NCI-H446 (cell line): ENCODE results near the gene GALNT12.
A peak's percentile ranks its signal among the peaks of the same experiment; 100 is the strongest.

ENCODE experiments used
- DNase-seq, 2 experiments: peaks; one replicate each; lab custom pipeline; 2025; lab: John Stamatoyannopoulos, UW

Gene GALNT12

DNA sequence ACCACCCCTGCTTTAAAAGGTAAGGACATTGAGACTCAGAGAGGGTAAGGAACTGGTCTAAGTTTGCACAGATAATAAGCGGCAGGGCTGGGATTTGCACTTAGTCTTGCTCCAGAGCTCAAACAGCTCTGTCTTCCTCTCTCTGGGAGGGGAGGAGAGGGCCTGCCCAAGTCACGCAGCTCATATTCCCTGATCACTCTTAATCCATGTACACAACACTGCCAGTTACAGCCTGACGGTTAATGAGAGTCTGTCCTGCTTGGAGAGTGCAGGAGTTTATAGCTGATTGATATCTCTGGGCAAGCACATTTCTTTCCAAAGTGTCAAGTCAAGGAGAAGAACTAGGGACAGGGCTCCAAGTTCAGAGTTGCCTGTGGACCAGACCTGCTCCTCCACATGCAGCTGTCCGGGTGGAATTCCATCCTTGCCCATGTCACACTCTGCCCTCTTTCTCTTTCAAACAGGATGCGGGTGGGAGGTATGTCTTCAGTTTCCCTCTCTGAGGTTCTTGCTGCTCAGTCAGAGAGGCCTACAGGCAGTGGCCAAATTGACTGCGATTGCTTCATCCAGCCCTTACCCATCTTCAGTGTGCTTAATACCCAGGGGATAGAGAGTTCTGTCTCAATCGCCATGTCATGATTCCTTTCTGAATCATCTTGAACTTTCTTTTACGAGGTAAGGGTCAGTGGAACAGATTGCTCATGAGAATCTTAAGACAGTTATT is 54.5 kb downstream of the GALNT12 start:
- no peak for DNase-seq

DNA sequence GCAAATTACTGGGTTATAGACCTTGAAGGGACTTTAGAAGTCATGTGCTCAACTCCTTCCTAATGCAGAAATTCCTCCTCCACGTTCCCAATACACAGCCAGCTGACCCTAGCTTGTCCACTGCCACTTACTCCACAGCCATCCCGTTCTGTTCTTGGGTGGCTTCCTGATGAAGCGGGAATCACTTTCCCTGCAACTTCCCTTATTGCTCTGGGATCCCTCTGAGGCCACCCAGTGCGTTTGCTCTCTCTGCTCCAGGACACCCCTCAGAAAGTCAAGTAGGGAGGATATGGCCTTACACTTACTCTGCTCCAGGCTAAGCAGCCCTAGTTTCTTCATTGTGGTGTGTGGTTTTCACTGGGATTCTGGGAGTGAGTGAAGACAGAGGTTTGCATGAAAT is 55.5 kb downstream of the GALNT12 start:
- DNase-seq, result no peak

DNA sequence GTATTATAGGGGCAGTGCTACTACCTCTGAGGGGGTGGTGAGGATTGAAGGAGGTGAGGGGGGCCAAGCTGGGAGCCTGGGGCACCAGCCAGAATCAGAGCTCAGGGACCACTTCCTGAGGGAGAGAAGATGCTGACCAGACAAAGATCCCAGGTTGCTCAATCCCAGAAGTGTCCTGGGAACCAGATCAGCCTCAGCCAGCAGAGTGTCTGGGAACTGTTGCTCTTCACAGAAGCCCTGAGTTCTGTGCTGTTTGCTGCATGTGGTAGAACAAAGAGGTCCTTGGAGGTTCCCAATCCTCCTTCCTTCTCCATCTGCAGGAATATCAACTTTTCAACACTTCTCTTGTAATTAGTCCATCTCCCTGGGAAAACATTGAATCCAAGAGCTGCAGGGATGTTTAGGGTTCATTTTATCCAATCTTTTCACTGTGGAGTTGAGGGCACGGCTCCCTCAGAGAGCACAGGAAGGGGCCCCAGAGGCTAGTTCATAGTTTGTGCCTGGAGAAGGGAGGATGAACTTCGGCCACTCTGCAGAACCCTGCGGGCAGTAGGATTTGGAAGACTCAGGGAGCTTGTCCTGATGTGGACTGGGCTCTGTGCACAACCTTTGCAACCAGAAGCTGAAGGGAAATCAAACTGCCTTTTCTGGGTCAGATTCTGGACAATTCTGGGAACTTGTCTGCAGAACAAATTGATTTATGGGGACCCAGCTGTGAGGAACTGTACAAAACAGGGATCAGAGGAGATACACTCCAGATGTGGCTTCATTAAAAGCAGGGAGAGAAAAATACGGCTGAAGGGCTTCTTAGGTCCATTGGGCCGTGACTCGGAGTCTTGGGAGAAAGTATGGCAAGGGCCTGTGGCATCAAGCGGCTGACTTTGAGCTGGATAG is 57.1 kb downstream of the GALNT12 start:
- DNase-seq, result no peak

DNA sequence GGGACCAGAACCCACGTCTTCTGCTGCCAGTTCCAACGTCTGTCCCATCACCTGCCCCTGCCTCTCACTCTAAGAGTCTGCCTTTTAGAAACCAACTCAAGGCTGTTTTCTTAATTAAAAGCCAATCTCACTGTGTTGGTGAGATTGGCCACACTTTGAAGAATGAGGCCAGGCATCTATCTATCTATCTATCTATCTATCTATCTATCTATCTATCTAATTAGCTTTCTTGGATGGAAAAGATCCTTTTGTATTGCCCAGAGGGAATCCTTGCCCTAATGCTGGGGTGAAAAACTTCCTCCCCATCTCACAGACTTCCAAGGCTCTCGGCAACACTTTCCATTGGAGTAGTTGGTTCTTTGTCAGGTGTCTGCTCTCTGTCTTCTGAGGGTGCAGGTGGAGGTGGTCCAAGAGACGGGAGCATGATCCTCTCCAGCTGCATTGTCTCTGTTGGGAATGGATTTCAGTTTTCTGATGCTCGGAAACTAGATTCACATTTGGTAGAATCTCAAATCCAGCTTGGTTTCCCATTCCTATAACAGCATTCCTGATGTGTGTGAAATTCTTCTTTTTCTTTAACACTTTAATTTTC is 57.9 kb downstream of the GALNT12 start:
- DNase-seq, result no peak

DNA sequence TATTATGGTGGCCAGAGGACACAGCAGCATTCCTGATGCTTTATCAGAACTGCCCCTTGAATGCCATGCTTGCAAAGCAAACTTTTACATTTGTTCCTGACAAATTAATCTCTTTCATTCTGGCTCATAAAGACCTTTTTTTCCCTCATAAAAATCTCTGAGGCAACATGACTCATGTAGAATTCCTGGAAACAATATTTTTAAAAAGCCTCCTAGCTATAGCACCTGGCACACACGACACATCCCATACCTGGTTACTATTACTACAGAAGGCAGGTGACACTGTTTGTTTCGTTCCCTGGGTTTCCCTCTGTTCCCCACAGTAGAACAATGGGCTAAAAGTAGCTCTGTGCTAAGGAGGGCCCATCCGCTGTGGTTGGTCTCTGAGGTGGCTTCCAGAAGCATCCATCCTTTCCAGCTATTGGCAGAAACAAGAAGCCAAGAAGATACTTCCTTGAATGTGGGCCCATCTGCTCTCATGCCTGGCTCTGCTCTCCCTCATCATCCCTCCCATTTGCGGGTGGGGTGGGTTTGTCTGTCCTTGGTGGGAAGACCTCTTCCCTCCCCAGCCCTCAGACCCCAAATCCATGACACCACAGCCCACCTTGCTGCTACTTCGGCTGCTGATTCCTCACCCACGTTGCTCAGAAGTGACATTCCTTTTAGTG is 59.1 kb downstream of the GALNT12 start:
- no peak for DNase-seq

DNA sequence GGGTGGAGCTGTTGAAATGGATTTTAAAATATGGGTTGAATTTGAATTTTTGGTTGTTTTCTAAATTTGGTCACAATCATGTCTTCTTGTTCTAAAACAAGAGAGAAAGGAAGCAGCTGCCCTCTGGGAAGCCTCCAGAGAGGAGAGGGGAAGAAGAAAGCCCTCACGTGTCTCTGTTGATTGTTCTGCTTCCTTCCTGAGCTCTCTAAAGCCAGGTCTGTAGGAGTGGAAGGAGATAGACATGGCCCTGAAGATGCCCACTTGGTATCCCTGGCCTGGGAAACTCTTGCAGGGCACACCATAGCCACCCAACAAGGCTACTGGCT is 59.6 kb downstream of the GALNT12 start:
- no peak for DNase-seq

DNA sequence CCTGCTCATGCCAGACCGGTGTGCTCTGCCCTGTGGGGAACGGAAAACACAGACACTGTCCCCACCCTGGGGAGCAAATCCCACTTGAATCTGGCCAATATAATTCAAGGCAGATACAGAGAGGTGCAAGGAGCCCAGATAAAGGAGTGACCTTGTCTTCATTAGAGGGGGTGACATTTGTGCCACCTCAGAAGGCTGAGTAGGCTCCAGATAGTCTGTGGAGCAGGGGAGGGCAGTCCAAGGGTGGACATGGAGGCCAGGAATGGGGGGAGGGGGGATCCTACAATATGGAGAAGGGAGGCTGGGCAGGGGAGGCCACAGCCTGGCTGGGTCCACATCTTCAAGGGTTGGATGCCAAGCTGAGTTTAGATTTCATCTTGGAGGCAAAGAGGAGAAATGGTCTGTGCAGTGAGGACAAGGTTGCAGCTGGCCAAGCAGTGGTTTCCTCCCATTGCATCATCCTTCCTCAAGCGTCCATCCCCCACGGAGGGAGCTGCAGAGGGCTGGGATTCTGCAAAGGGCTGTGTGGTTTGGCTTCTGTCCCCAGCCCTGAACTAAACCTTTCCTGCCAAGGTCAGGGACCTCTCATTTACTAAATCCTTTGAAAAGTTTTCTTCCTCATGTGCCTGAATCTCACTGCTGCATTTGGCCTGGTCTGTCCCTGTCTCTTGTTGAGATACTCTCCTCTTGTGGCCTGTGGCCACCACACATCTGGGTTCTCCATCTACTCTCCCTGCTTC is 60.1 kb downstream of the GALNT12 start:
- DNase-seq, result no peak

DNA sequence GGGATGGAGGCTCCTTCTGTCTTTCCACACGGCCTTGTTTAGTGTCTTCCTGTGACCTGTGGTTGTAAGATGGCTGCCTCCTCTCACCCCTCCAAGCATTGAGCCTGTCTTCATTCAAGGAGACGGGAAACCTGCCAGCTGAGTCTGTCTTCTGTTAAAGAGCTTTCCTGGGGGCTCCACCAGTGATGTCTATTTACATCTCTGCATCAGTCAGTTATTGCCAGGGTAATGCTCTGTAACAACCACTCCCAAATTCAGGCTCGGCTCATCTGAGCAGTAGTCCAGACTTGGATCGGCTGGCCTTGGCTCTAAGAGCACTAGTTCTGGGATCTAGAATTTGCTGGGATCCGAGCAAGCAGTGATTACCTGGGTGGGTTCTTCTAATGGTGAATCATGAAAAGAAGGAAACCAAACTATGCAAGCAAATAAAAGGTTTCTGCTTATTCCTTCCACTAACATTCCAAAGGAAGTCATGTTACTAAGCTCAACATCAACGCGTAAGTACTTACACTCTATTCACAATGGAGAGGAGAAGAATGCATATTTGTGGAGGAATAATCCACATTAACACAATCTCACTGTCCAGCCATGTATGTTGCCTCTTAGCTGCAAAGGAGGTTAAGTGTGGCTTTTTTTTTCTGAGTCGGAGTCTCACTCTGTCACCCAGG is 61.7 kb downstream of the GALNT12 start:
- DNase-seq, result no peak

DNA sequence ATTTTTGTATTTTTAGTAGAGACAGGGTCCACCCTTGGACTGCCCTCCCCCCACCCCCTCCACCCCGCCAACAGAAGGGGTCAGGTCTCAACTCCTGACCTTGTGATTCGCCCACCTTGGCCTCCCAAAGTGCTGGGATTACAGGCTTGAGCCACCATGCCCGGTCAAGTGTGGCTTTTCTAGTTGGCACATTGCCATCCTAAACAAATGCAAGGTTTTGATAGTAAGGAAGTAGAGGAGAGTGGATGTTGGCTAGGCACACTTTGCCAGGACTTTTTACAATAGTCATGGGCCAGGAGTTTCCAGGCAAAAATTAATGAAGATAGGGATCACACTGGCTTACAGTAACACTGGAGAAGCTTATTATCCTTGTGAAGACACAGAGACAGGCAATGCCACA is 62.4 kb downstream of the GALNT12 start:
- no peak for DNase-seq

DNA sequence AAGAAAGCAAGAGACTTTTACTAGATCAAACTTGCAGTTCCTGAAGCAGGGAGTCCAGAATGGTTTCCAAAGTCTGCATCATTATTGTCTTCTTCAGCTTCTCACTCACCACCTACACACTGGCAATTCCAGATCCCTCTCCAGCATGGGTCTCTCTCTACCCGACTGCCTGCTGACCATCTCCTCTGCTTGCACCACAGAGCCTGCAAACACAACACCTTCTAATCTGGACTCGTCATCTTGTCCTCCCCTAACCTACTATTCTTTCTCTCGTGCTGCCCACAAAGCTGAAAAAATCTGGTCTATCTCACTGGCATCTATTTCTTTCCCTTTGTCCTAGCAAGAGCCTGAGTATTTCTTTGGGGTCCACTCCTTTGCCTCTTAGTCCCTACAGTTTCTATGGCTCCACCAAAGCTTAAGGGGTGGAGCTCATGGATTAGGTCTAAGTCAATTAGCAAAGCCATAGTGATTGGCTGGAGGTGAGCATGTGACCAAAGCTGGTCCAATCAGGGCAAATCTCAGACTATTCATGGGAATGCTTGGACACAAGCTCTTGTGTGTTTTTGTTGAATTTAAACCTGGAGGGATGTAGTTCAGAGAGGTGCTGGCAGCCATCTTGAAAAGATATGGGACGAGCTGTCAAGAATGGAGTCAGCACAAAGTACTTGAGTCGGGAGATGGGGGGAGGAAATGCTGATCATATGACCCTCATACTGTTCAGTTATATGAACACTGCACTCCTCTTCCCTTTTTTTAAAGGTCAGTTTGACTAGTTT is 63.5 kb downstream of the GALNT12 start:
- no peak for DNase-seq

DNA sequence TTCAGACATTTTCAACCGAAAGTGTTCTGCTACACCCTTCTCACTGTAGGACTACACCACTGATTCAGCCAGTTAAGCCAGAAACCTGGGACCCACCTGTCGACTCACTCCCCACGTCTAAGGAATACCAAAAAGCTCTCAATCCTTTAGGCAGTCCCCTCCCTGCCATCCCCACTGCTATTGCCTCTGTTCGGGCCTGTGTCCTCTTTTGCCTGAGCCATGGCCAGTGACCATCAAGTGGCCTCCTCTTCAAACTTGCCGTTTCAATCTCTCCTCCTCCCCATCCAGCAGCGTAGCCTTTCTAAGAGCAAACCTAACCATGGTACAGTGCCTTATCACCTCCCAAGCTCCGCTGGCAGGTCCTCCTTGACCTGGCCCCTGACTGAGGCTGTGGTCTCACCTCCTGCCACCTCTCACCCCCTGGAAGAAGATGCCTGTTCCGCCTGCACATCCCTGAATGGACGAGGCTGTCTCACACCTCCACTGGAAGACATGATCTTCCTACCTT is 64.1 kb downstream of the GALNT12 start:
- no peak for DNase-seq

DNA sequence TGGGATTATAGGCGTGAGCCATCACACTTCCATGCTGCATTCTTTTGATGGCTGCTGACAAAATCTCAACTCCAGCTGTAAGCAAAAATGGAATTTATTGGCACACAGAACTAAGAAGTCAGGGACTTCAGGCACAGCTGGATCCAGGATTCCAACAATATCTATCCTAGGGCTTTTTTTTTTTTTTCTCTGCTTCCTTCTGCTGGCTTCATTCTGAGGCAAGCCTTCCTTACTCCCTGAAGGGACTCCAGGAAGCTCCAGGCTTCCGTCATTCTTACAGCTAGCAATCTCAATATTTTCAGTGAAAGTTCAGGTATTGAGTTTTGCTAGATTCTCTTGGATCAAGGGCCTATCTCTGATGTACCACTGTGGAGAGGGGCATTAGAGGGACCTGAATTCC is 66.1 kb downstream of the GALNT12 start:
- no peak for DNase-seq

DNA sequence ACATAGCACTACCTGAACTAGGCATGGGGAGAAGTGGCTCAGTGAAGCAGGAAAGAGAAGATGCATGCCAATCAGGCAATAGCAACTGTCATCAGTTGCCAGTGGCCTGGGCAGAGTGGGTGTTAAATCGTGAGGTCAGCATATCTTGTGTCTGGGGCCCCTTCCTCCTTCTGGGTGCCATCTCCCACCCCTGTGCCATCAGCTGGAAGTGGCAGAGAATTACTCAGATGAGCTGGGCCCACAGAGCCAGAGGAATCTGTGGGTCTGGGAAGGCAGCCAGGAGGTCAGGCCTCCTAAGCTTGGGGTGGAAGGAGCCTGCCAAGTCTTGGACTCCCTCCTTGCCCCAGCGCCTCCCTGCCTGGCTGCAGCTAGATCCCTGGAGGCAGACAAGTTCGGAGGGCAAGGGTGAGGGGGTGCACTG is 66.5 kb downstream of the GALNT12 start:
- DNase-seq, result peak in 1 of 2 experiments; percentile 5

DNA sequence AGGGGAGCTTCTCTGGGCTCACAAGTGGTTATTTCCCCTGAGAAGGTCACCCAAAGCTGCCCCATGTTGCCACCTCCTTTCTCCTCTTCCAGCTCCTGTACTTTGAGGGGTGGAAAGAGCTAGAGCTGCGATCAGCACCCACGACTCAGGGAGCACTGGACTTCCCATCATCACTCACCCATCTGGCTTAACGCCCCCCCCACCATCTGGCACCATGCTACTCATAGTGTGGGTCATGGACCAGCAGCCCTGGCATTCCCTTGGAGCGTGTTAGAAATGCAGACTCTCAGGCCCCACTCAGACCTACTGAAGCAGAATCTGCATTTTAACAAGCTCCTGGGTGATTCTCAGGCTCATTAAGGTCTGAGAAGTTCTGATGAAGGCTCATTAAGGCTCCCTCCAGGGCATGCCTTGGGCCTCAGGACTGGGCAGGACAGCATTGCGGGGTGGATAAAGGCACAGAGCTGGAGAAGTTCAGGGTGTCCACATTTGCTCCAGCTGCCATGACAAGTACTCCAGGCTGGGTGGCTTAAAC is 67.3 kb downstream of the GALNT12 start:
- DNase-seq, result no peak

DNA sequence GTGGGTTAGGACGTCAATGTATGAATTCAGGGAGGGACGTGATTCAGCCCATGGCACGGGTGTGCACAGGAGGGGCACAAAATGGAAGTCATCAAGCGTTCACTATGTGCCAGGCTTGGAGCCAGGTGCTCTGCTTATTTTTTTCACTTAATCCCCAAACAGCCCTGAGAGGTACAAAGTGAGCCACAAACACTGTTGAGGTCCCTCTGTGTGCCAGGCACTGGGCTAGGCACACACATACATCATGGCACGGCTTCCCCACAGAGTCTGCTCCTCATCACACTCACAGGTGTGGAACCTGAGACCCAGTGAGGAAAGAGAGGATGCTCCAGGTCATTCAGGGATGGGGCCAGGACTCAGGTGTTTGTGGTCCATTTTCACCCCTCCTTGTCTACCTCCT is 68.1 kb downstream of the GALNT12 start:
- no peak for DNase-seq

DNA sequence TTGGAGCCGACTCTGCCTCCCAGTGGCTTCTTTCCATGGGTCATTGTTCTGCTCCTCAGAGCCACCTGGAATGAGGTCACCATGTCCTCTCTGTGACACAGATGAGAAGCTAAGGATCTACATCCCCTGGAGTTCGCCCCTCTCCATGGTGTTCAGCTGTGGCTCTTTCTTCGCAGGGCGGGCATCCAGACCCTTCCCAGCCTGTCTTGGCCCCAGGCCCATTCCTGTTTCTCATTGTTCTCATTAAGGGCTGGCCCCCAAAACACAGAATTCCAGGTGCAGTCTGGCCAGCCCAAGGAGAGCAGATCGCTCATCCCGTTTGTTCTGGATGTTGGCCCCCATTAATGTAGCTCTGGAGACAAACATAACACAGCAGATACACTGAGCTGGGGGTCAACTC is 69.8 kb downstream of the GALNT12 start:
- no peak for DNase-seq

DNA sequence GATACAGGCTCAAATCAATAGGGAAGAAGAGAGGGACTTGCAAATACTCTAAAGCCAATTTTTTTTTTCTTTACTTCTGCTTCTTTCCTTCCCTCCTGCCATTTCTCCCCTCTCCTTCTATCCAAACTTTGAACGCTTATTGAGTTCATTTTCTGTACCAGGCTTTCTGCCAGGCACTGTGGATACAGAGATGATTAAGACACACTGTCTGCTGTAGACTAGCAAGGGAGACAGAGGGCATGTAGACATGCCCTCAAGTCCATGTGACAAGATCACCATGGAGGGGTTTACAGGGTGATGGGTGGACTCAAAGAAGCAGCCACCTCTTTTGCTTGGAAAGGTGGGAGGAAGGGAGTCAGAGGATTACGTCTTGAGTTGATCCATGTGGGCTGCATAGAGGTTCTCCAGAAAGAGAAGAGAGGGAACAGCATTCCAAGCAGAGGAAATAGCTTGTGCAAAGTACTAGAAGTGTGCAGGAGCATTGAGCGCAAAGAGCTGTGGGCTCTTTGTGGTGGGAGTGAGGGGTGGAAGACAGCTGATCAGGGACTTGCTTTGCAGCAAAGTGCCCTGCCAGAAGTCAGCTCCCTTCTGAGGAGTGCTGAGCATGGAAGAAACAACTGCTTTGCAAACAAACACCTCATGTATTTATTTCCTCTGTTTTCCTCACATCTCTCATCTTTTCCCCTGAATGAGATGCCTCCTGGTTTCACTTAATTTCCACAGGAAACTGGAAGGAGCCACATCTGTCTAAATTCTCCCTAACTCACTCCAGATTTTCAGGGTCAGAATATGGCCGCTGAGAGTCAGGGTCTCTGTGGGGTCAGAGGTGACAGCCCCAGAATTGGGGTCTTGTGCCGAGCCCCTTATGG is 71.9 kb downstream of the GALNT12 start:
- DNase-seq, result no peak

DNA sequence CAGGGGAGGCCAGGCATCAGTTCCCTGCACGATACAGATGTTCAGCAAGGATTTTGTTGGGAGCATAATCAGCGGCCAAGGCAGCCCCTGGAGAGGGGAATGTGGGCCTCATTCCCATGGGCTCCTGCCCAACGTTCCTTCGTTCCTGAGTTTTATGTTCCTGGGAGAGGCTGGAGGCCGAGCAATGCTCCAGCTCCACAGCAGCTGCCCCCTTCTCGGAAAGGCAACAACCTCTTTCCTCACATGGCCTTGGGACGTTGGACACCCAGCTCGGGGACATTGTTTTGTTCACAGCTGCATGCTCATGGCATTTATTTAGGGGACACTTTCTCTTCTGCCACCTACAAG is 72.5 kb downstream of the GALNT12 start:
- DNase-seq, result no peak
